Placental pericyte (primary cell): ENCODE data around the gene MED16. TPM values are rescaled to one million over a fixed set of nuclear protein-coding genes. Genes with fewer than 3 reads are reported as not detected.
A peak's percentile ranks its signal among the peaks of the same experiment; 100 is the strongest.

ENCODE experiments used
- small RNA-seq: library from RNA; depleted of rRNA; stranded (forward); fragments of <200 nt; gene quantifications from one replicate; pipeline ENCODE3, GENCODE V24; 2012; ENCODE audit warnings: low replicate concordance
- total RNA-seq: library from RNA; depleted of rRNA; stranded (reverse); fragments of >200 nt; gene quantifications from 2 replicates; pipeline ENCODE4 v1.2.3, GENCODE V29; 2012

MED16 gene, protein sequence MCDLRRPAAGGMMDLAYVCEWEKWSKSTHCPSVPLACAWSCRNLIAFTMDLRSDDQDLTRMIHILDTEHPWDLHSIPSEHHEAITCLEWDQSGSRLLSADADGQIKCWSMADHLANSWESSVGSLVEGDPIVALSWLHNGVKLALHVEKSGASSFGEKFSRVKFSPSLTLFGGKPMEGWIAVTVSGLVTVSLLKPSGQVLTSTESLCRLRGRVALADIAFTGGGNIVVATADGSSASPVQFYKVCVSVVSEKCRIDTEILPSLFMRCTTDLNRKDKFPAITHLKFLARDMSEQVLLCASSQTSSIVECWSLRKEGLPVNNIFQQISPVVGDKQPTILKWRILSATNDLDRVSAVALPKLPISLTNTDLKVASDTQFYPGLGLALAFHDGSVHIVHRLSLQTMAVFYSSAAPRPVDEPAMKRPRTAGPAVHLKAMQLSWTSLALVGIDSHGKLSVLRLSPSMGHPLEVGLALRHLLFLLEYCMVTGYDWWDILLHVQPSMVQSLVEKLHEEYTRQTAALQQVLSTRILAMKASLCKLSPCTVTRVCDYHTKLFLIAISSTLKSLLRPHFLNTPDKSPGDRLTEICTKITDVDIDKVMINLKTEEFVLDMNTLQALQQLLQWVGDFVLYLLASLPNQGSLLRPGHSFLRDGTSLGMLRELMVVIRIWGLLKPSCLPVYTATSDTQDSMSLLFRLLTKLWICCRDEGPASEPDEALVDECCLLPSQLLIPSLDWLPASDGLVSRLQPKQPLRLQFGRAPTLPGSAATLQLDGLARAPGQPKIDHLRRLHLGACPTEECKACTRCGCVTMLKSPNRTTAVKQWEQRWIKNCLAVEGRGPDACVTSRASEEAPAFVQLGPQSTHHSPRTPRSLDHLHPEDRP
- 45.8 and 58.6 TPM in 2 replicates for total RNA-seq

DNA sequence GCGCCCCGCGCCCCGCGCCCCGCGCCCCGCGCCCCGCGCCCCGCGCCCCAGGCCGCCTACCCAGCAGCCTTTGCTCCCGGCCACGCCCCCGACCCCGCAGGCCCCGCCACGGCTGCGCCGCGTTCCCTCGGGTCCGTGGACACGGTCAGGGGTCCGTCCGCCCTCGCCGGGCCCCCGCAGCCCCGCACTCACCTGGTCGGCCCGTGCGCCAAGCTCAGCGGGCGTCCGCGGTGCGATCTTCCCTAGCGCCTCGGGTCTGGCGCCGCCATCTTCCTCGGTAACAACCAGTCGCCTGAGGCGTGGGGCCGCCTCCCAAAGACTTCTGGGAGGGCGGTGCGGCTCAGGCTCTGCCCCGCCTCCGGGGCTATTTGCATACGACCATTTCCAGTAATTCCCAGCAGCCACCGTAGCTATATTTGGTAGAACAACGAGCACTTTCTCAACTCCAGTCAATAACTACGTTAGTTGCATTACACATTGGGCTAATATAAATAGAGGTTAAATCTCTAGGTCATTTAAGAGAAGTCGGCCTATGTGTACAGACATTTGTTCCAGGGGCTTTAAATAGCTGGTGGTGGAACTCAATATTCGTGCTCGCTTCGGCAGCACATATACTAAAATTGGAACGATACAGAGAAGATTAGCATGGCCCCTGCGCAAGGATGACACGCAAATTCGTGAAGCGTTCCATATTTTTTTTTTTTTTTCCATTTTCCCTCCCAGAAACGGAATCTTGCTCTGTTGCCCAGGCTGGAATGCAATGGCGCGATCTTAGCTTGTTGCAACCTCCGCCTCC lies at the start of gene MED16, which contains the start of gene RNU6-9:
TSS of gene MED16 (minus strand) at position 294 of the 796 bp plus-strand sequence. CDS start 2,056 bp downstream, outside the sequence.
TSS of gene RNU6-9 (plus strand) at position 591 of the 796 bp plus-strand sequence.

DNA sequence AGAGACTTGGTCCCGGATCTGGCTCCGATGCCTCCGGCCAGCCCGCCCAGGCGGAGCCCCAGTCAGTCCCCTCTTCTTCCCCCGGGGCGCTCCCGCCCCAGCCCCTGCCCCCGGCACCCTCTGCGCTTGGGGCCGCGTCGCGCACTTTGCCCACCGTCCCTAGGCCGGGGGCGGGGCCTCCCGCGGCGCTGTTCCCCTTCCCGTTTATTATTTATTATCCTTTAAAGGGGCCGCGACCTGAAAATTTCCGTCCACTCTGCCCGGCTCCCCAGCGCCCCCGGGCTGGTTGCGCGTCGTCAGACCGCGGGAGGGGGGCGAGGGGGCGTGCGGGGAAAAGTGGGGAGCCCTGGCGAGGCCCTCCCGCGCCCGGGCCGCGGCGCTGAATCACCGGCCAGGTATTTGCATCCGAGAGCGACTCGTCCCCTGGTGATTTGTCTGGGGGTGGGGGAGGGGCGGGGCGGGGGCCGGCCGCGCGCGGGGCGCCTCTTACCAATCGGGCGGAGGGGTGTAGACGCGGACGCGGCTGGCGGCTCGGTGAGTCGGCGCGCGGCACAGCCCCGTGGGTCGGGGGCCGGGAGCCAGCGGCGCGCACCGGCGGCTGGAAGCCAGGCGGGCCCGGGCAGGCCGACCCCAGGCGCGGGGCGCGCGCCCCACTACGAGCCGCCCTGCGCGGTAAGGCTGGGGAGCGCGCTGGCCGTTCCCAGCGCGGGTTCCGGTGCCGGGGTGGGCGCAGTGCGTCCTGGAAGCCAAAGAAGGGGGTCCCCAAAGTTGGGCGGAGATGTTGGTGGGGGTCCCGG lies 32.7 kb upstream of the MED16 start, which contains the start of gene ARID3A:
TSS of gene ARID3A (plus strand) at position 510 of the 797 bp plus-strand sequence. CDS start 3,494 bp downstream, outside the sequence.

DNA sequence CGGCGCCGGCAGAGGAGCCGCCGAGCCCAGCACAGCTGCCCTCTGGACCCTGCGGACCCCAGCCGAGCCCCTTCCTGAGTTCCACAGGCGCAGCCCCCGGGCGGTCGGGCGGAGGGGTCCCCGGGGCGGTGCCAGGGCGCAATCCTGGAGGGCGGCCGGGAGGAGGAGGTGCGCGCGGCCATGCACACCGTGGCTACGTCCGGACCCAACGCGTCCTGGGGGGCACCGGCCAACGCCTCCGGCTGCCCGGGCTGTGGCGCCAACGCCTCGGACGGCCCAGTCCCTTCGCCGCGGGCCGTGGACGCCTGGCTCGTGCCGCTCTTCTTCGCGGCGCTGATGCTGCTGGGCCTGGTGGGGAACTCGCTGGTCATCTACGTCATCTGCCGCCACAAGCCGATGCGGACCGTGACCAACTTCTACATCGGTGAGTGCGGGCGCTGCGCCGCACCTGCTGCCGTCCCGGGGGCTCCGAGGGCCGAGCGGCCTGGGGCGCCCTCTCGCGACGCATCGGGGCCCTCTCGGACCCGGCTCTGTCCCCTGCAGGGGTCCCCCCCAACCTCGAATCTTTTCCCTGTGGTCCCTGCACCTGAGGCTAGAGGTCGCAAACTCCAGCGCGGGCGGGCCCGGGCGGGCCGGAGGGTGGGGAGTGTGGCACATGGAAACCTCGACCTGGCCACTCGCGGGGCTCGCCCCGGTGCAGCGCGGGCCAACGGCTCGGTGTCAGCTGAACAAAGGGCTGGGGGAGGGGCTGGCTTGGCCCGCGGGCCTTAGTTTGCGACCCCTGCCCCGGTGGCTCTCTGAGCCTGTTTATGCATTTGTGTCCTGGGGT lies 24.6 kb upstream of the MED16 start, which contains the start of gene KISS1R:
TSS of gene KISS1R (plus strand) at position 11 of the 829 bp plus-strand sequence. CDS start at position 181, 170 bp downstream.

DNA sequence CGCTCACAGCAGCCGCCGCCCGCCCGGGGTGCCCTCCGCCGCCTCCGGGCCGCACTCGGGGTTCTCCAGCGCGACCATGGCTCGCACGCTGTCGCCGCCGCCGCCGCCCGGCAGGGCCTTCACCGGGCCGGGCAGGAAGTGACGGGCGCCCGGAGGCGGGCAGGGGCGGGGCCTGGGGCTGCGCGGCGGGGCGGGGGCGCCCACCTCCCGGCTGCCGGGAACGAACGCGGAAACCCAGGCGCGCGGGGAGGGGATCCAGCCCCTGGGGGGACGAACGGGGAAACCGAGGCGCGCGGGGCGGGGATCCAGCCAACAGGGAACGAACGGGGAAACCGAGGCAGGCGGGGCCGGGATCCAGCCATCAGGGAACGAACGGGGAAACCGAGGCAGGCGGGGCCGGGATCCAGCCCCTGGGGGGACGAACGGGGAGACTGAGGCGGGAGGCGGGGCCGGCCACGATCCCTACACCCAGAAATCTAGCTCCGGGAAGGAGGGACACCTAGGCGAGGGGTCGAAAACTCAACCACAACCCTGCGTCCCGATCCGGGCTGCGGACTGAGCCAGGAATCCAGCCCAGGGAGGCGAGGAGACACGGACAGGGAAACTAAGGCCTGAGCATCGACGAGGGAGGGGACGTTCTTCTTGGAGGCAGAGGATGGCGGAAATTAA lies 20.2 kb upstream of the MED16 start, which contains the start of gene R3HDM4:
TSS of gene R3HDM4 (minus strand) at position 140 of the 669 bp plus-strand sequence. CDS start at position 78, 62 bp downstream.

DNA sequence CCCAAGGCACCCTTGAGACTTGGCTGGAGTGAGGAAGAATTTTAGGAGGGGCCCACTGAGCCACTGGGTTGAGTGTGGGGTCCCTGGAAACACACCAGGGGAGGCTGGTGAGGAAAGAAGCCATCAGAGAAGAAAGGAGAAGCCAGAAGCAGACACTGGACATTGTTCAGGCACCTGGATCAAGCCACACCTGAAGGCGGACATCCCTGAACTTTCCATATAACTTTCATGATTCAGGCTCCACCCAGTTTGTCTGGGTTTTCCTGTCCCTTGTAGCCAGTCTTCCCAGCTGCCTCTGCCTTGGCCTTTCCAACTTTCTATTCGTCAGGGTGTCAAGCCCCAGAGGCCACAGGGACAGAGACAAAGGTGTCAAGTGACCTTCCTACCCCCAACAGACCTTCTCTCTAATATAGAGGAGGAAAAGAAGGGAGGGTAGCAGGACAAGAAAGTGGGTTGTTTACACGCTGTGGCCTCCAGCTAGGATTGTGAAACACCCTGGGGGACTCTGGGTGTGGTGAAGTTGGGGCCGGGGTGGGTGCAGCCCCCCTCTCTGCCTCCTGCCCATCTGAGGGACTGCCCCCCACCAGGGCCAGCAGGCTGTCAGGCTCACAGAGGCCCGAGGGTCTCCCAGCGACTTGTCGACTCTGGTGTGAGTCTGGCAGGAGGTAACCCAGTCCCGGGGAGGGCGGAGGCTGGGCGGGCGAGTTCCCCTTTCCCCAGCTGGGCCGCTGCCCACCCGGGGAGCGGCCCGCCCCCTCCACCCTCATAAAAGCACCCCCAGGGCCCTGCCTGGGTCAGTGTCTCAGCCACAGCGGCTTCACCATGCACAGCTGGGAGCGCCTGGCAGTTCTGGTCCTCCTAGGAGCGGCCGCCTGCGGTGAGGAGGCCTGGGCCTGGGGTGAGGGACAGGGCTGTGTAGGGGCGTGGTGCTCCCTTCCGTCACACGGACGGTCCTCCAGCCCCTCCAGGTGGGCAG lies 33.8 kb downstream of the MED16 start, which contains the start of gene CFD:
TSS of gene CFD (plus strand) at position 797 of the 976 bp plus-strand sequence. CDS start at position 823, 26 bp downstream.

DNA sequence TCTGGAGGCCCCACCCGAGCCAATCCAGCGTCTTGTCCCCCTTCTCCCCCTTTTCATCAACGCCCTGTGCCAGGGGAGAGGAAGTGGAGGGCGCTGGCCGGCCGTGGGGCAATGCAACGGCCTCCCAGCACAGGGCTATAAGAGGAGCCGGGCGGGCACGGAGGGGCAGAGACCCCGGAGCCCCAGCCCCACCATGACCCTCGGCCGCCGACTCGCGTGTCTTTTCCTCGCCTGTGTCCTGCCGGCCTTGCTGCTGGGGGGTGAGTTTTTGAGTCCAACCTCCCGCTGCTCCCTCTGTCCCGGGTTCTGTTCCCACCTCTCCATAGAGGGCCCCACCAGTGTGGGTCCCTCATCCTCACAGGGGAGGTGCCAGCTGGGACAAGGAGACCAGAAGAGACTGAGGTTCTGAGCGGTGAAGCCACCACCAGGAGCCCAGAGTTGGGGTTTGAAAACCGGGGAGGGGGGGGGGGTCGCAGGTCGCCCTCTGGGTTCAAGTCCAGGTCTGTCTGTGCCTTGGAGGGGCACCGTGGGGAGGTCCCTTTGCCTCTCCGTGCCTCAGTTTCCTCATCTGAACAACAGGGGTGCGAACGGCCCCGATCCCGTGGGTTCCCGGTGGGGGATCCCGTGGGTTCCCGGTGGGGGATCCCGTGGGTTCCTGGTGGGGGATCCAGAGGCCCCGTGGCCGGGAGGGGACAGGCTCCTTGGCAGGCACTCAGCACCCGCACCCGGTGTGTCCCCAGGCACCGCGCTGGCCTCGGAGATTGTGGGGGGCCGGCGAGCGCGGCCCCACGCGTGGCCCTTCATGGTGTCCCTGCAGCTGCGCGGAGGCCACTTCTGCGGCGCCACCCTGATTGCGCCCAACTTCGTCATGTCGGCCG lies 40.6 kb downstream of the MED16 start, which contains the start of gene ELANE:
TSS of gene ELANE (plus strand) at position 168 of the 878 bp plus-strand sequence. CDS start at position 194, 26 bp downstream.

DNA sequence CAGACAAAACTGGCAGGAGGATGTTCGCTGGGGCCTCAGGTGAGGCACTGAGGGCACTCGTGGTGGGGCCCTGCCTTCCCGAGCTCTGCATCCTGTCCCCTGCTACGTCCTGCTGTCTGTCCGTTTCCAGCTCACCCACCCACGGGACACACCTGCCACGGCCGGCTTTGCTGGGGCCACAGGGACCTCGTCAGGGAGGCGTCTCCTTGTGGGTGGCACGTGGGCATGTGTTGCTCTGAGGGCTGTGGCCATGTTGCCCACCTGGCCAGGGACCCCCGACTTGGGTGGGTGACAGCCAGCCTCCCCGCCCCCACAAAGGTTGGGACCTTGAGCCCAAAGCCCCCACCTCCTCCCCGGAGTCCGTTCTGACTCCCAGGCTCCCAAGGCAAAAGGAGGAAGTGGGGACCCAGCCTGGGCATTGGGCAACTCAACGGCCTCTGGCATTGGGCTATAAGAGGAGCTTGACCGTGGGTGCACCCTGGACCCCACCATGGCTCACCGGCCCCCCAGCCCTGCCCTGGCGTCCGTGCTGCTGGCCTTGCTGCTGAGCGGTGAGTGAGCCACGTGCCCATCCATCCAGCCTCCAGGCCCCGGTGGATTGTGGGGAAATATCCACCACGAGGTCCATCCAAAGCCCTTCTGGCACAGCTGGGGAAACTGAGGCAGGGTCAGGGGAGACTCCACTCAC lies 52.3 kb downstream of the MED16 start, which contains the start of gene PRTN3:
TSS of gene PRTN3 (plus strand) at position 481 of the 688 bp plus-strand sequence. CDS start at position 491, 10 bp downstream.

DNA sequence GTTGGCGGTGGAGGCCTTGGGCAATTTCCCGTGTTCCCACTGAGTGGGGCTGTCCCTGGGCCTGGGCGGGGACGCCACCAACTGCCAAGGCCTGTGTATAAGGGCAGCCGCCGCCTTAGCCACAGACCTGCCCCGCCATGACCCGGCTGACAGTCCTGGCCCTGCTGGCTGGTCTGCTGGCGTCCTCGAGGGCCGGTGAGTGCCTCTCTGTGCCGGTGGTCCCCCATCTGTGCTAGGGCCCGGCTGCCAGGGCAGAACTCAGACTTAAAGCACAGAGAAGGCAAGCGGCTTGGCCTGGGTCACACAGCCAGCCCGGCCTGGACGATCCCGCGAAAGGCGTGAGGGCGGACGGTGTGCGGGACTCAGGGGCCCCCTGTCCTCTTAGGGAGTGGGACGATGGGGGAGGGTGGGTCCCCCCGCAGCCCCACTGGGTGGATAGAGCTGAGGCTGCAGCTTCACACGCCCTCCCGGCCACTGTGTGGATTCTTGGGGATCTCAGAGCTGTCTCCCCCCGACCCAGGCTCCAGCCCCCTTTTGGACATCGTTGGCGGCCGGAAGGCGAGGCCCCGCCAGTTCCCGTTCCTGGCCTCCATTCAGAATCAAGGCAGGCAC lies 65.2 kb downstream of the MED16 start, which contains the start of gene AZU1:
TSS of gene AZU1 (plus strand) at position 128 of the 612 bp plus-strand sequence. CDS start at position 138, 10 bp downstream.

DNA sequence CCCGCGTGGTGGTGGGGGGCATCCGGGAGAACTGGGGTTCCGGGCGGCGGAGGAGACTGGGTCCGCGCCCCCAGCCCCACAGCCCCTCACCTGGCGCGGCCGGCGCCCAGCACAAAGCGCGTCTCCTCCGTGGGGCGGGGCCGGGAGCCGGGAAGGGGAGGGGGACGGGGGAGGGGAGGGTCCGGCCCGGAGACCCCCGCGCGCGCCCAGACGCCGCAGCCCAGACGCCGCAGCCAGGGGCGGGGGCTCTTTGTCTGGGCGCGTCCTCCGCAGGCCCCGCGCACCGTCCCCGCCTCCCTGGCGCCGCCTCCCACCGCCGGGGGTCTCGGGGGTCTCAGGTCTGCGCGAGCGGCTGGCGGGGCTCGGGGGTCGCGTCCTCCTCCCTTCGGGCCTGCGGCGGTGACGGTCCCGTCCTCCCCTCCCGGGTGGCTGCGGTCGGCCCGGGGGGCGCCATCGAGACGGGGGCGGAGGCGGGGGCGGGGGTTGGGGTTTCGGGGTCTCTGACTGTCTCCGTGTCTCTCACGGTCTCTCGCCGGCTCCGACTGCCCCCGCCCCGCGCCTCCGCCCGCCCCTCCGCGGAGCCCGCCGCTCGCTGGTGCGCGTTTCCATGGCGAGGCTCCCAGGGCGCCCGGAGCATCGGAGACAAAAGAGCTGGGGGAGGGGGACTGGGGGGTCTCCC lies 71.0 kb downstream of the MED16 start, which contains the start of gene PLPPR3:
TSS of gene PLPPR3 (minus strand) at position 131 of the 679 bp plus-strand sequence. CDS start 396 bp downstream, outside the sequence.

Small RNAs within 50 kb of the gene (small RNA-seq; reads per million reads assigned to genes)
- gene RNU6-9, result 3.1 reads per million, percentile 79 among the genes with 10 or more reads in this experiment

Other genes starting within 250 kb of the MED16 start
- gene RNF126, start 230.0 kb downstream of the MED16 start, total RNA-seq, result 52.7 and 82.6 TPM in 2 replicates
- 98.0 and 117 TPM in 2 replicates for gene FSTL3, start 216.8 kb downstream of the MED16 start, total RNA-seq
- gene PRSS57, start 197.7 kb downstream of the MED16 start, total RNA-seq, result not detected in 2 replicates
- gene PALM, start 184.3 kb downstream of the MED16 start, total RNA-seq, result 0.72 and 8.5 TPM in 2 replicates
- 0.14 and 0.22 TPM in 2 replicates for gene MISP, start 142.1 kb downstream of the MED16 start, total RNA-seq
- gene PTBP1, start 95.7 kb downstream of the MED16 start, total RNA-seq, result 117 and 262 TPM in 2 replicates
- gene PLPPR3, start 71.2 kb downstream of the MED16 start, total RNA-seq, result 0.22 TPM in 1 of 2 replicates, not detected in the other
- gene AZU1, start 65.3 kb downstream of the MED16 start, total RNA-seq, result not detected in 2 replicates
- gene PRTN3, start 52.2 kb downstream of the MED16 start, total RNA-seq, result not detected in 2 replicates
- not detected in 2 replicates for gene ELANE, start 40.9 kb downstream of the MED16 start, total RNA-seq
- 2.4 and 62.4 TPM in 2 replicates for gene CFD, start 33.5 kb downstream of the MED16 start, total RNA-seq
- not detected in 2 replicates for gene RNU6-9, start 297 bp upstream of the MED16 start, total RNA-seq
- gene R3HDM4, start 20.0 kb upstream of the MED16 start, total RNA-seq, result 32.2 and 41.9 TPM in 2 replicates
- 0.14 TPM in 1 of 2 replicates, not detected in the other for gene KISS1R, start 24.1 kb upstream of the MED16 start, total RNA-seq
- gene ARID3A, start 32.8 kb upstream of the MED16 start, total RNA-seq, result 83.9 and 112 TPM in 2 replicates
- 55.7 and 58.2 TPM in 2 replicates for gene WDR18, start 91.2 kb upstream of the MED16 start, total RNA-seq
- gene GRIN3B, start 107.2 kb upstream of the MED16 start, total RNA-seq, result 0.14 and 0.66 TPM in 2 replicates
- gene TMEM259, start 127.9 kb upstream of the MED16 start, total RNA-seq, result 119 and 132 TPM in 2 replicates
- not detected in 2 replicates for gene RNU6-2, start 128.3 kb upstream of the MED16 start, total RNA-seq
- gene CNN2, start 133.4 kb upstream of the MED16 start, total RNA-seq, result 541 and 553 TPM in 2 replicates
- gene ABCA7, start 146.9 kb upstream of the MED16 start, total RNA-seq, result 18.0 and 19.0 TPM in 2 replicates
- gene ARHGAP45, start 174.0 kb upstream of the MED16 start, total RNA-seq, result 1.7 and 3.5 TPM in 2 replicates
- gene POLR2E, start 202.2 kb upstream of the MED16 start, total RNA-seq, result 111 and 123 TPM in 2 replicates
- 150 and 588 TPM in 2 replicates for gene GPX4, start 210.8 kb upstream of the MED16 start, total RNA-seq